ENCODE measurements around the gene ATP6V1D. TPM values are rescaled to one million over a fixed set of nuclear protein-coding genes. Genes with fewer than 3 reads are reported as not detected.

ATP6V1D gene
- total RNA-seq, 1 donor from 2014 or later: 105 TPM

- peaks cover 29% of the 10 kb centered on the region for H3K36me3 ChIP-seq (ENCODE audit: insufficient read depth, low read length)
- peaks cover 13% of the 10 kb centered on the region for H3K36me3 Mint-ChIP-seq (ENCODE audit: low read depth, unreplicated experiment)
- H3K4me1 Mint-ChIP-seq (ENCODE audit: low read depth, unreplicated experiment): no peaks in the 10 kb centered on the region
- H3K27me3 ChIP-seq (ENCODE audit: insufficient read depth, low read length): no peaks in the 10 kb centered on the region
- no peak overlapping the region for H3K4me3 Mint-ChIP-seq (ENCODE audit: unreplicated experiment)
- no peaks in the 10 kb centered on the region for H3K9me3 ChIP-seq (ENCODE audit: insufficient read depth, low read depth, low read length)
- H3K4me3 ChIP-seq (ENCODE audit: insufficient read depth, low read depth, low read length): no peak overlapping the region
- FAIRE-seq (no peak), DNase-seq (ENCODE audit: low read depth) (peak; percentile 50)
- no peak overlapping the region for H3K9ac ChIP-seq (ENCODE audit: low read length)
- H3K27ac ChIP-seq (ENCODE audit: low read depth, low read length): no peak overlapping the region
- no peak overlapping the region for H3K4me2 ChIP-seq (ENCODE audit: low read length)
- no peaks in the 10 kb centered on the region for H3K79me2 ChIP-seq (ENCODE audit: insufficient read depth, low read length)
- no peaks in the 10 kb centered on the region for H3K9me3 Mint-ChIP-seq (ENCODE audit: unreplicated experiment)
- TF ChIP-seq EZH2 (IDR thresholded peaks at IDR 0.05; ENCODE audit: insufficient read depth, low read length): no peak
- TF ChIP-seq CTCF (IDR thresholded peaks at IDR 0.05; ENCODE audit: insufficient read depth, low read depth, low read length): no peak
- no peaks in the 10 kb centered on the region for H3K4me1 ChIP-seq (ENCODE audit: insufficient read depth, low read length)
- H3K27me3 Mint-ChIP-seq (ENCODE audit: low read depth, unreplicated experiment): no peaks in the 10 kb centered on the region
- no peaks in the 10 kb centered on the region for H4K20me1 ChIP-seq (ENCODE audit: insufficient read depth, low read length)
- H3K27ac Mint-ChIP-seq (ENCODE audit: unreplicated experiment): no peak overlapping the region
- no peak overlapping the region for H2AFZ ChIP-seq (ENCODE audit: low read depth, low read length)
Measured at GRCh38 chr14:67319142-67319541, 40.5 kb downstream of the ATP6V1D start.

GRCh38 chr14:67317822-67318221 is 41.8 kb downstream of the ATP6V1D start:
- Histone ChIP-seq H3K9ac (ENCODE audit: low read length) (no peak overlapping the region), H3K4me1 (ENCODE audit: insufficient read depth, low read length) (no peaks in the 10 kb centered on the region), H3K27ac (ENCODE audit: low read depth, low read length) (no peak overlapping the region), H3K27me3 (ENCODE audit: insufficient read depth, low read length) (no peaks in the 10 kb centered on the region), H3K4me2 (ENCODE audit: low read length) (no peak overlapping the region), H3K36me3 (ENCODE audit: insufficient read depth, low read length) (peaks cover 30% of the 10 kb centered on the region), H3K4me3 (ENCODE audit: insufficient read depth, low read depth, low read length) (no peak overlapping the region), H3K79me2 (ENCODE audit: insufficient read depth, low read length) (no peaks in the 10 kb centered on the region), H3K9me3 (ENCODE audit: insufficient read depth, low read depth, low read length) (no peaks in the 10 kb centered on the region), H2AFZ (ENCODE audit: low read depth, low read length) (no peak overlapping the region), H4K20me1 (ENCODE audit: insufficient read depth, low read length) (no peaks in the 10 kb centered on the region)
- no peaks in the 10 kb centered on the region for H3K9me3 Mint-ChIP-seq (ENCODE audit: unreplicated experiment)
- peaks cover 8% of the 10 kb centered on the region for H3K36me3 Mint-ChIP-seq (ENCODE audit: low read depth, unreplicated experiment)
- no peak overlapping the region for H3K4me3 Mint-ChIP-seq (ENCODE audit: unreplicated experiment)
- H3K27ac Mint-ChIP-seq (ENCODE audit: unreplicated experiment): no peak overlapping the region
- DNase-seq (ENCODE audit: low read depth): no peak
- no peaks in the 10 kb centered on the region for H3K27me3 Mint-ChIP-seq (ENCODE audit: low read depth, unreplicated experiment)
- TF ChIP-seq CTCF (IDR thresholded peaks at IDR 0.05; ENCODE audit: insufficient read depth, low read depth, low read length) (no peak), EZH2 (IDR thresholded peaks at IDR 0.05; ENCODE audit: insufficient read depth, low read length) (no peak)
- FAIRE-seq: no peak
- H3K4me1 Mint-ChIP-seq (ENCODE audit: low read depth, unreplicated experiment): no peaks in the 10 kb centered on the region

GRCh38 chr14:67313153-67313552 is 46.5 kb downstream of the ATP6V1D start:
- no peak overlapping the region for H3K4me3 Mint-ChIP-seq (ENCODE audit: unreplicated experiment)
- Histone ChIP-seq H3K27me3 (ENCODE audit: insufficient read depth, low read length) (no peaks in the 10 kb centered on the region), H2AFZ (ENCODE audit: low read depth, low read length) (no peak overlapping the region), H3K79me2 (ENCODE audit: insufficient read depth, low read length) (no peaks in the 10 kb centered on the region), H3K4me1 (ENCODE audit: insufficient read depth, low read length) (no peaks in the 10 kb centered on the region), H4K20me1 (ENCODE audit: insufficient read depth, low read length) (no peaks in the 10 kb centered on the region), H3K4me2 (ENCODE audit: low read length) (no peak overlapping the region), H3K9me3 (ENCODE audit: insufficient read depth, low read depth, low read length) (no peaks in the 10 kb centered on the region), H3K9ac (ENCODE audit: low read length) (no peak overlapping the region), H3K4me3 (ENCODE audit: insufficient read depth, low read depth, low read length) (no peak overlapping the region), H3K36me3 (ENCODE audit: insufficient read depth, low read length) (peaks cover 23% of the 10 kb centered on the region), H3K27ac (ENCODE audit: low read depth, low read length) (no peak overlapping the region)
- H3K9me3 Mint-ChIP-seq (ENCODE audit: unreplicated experiment): no peaks in the 10 kb centered on the region
- TF ChIP-seq CTCF (IDR thresholded peaks at IDR 0.05; ENCODE audit: insufficient read depth, low read depth, low read length) (no peak), EZH2 (IDR thresholded peaks at IDR 0.05; ENCODE audit: insufficient read depth, low read length) (no peak)
- H3K4me1 Mint-ChIP-seq (ENCODE audit: low read depth, unreplicated experiment): peaks cover 5% of the 10 kb centered on the region
- FAIRE-seq (no peak), DNase-seq (ENCODE audit: low read depth) (no peak)
- no peaks in the 10 kb centered on the region for H3K27me3 Mint-ChIP-seq (ENCODE audit: low read depth, unreplicated experiment)
- H3K36me3 Mint-ChIP-seq (ENCODE audit: low read depth, unreplicated experiment): peaks cover 3% of the 10 kb centered on the region
- no peak overlapping the region for H3K27ac Mint-ChIP-seq (ENCODE audit: unreplicated experiment)
